GM21423 (cell line): ENCODE data around the gene OSTF1.

Experiments
- ATAC-seq: cut with Tn5 transposase; IDR thresholded peaks from one replicate; pipeline ENCODE4 v1.9.1; 2021; ENCODE audit warnings: mild to moderate bottlenecking, moderate library complexity; ENCODE audit not compliant: unreplicated experiment

The OSTF1 gene

GRCh38 chr9:75084081-75084672, 4.1 kb upstream of the OSTF1 start:
- ATAC-seq = no peak

DNA sequence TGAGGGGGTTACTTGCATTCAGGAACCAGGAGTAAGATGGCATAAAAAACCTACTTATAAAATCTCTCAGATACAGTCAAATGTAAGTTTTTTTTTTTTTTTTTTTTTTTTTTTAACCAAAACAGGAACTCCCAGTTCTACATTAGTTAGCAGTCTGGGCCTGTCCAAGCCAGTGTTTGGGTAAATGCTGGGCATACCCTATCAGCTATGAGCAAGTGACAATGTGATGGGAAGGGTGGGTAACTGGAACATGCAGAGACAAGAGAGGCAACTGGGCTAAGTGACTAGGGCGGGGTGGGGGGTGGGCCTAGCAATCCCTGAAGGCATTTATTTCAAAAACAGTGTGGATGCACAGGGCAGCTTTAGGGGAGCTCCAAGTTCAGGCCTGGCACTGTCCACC, 2.7 kb upstream of the OSTF1 start:
- no peak for ATAC-seq

- ATAC-seq = no peak
These were observed 1.6 kb upstream of the OSTF1 start for GRCh38 chr9:75086541-75087288.

DNA sequence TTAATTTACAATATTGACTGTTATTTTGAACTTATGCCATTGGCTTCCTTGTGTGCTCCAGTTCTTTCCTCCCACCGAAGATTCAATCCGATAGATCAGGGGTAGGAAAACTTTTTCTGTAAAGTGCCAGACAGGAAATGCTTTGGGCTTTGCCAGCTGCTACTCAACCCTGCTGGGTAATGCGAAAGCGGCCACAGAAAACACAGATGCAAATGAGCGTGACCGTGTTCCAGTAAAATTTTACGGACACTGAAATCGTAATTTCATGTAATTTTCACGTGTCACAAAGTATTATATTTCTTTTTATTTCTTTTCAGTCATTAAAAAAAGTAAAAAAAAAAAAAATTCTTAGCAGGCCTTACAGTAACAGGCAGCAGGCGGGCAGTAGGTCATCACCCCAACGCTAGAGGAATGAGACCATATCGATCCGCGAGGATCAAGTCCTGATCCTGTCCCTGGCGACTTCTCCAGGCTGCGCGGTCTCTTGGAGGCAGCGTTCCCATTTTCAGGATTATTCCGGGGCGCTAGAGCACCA, 958 bp upstream of the OSTF1 start:
- ATAC-seq = peak; percentile 29

- ATAC-seq = peak; percentile 31
These were observed 495 bp downstream of the OSTF1 start for GRCh38 chr9:75088646-75089372.

DNA sequence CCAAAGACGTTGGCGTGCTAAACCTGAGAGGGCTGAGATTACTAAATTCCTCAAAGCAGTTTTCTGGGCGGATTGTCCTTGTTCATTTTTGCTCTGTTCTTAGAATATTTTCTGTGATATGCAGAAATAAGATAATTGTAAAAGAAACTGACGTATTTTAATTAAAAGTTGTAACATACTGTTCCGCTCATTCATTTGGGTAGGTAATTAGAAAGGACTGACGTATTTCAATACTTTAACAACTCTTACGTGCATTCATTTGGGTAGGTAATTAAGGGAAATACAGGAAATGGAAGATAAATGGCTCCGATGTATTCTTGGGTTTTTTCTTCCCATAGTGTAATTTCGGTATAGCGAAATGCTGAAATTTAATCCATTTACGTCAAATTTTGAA, 1.1 kb downstream of the OSTF1 start:
- ATAC-seq = no peak

- ATAC-seq = no peak
These were observed 2.3 kb downstream of the OSTF1 start for GRCh38 chr9:75090579-75090978.

DNA sequence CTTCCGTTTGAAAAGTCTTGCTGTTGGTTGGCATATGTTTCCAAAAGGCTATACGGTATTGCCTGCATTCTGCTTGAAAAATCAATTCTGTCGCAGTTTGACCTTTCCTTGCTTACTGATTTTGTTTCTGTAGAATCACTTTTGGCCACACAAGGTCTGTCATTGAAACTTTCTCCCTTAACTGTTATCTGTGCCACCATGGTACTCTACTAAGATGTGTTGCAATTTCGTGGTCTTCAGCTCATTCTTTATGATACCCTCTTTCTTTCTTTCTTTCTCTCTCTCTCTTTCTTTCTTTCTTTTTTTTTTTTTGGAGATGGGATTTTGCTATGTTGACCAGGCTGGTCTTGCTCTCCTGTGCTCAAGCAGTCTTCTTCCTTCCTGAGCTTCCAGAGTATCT, 4.5 kb downstream of the OSTF1 start:
- ATAC-seq = no peak

GRCh38 chr9:75096796-75097195, 8.5 kb downstream of the OSTF1 start:
- ATAC-seq = no peak

DNA sequence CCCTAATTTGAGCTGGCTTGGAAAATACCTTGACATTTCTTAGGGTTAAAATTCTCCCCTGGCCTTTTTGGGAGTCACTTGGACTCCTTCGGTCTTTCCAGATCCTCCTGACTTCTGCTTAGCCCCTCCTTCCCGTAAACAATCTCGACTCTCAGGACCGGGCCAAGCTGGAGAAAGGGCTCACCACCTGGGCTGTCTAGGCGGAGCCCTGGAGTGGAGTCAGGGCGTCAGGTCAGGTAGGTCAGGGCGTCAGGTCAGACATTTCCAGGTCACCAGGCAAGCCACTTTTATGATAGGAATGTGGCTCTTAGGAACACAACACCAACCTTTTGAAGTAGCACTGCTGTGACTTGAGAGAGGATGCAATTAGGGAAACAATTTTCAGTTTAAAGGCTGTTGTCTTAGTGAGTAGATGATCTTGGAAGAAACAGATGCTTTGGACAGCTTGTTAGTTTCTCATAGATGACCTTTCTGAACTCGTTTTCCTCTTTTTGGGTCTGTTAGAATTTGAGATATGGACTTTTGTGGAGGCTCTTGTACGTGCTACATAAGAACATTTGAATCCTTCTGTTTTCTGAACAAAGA, 12.8 kb downstream of the OSTF1 start:
- no peak for ATAC-seq

GRCh38 chr9:75102177-75102790, 14.0 kb downstream of the OSTF1 start:
- ATAC-seq = no peak

DNA sequence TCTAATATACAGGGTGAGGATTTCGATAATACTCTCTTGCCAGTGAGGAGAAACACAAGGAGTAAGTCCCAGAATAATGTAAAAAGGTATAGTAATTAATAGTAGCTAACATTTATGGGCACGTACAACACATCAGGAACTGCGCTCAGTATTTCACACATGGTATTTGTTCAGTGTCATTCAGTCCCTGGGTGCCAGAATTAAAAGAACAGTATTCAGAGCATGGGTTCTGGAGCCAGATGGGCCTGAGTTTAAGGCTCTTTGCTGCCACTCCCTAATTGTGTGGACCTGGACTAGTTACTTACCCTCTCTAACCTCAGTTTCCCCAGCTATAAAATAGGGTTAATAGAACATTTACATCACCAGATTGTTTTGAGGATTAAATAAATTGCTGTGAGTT, 16.3 kb downstream of the OSTF1 start:
- ATAC-seq = no peak

- ATAC-seq = no peak
These were observed 16.8 kb downstream of the OSTF1 start for GRCh38 chr9:75105019-75105540.

DNA sequence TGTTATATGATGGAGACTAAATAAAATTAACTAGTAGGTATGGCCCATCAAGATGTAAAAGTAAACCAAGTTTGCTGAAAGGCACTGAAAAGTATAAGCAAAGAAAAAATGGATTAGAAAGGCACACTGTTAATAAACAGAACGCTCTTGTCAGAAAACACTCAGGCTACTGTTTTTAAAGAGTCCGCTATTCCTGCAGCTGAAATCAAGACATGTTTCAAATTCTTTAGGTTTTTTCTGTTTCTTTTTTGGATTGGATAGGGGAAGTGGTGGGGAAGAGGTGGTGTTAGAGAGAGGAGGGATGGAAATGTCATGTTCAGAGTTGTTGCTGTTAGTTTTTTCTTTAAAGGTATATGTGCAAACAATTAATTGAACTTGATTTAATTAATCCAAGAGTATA, 17.5 kb downstream of the OSTF1 start:
- no peak for ATAC-seq

DNA sequence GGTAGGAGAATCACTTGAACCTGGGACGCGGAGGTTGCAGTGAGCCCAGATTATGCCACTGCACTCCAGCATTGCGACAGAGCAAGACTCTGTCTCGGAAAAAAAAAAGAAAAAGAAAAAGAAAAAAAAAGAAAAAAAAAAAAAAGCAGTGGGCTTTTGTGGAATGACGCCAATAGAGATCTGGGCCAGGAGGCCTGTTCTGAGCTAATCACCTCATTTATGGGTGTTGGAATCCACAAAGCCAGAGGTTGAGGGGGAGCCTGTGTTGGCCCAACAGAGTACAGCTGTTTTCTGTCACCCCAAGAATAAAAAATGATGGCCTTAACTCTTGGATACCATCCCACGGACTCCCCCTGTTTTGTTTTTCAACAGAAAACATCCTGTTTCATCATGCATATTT, 18.5 kb downstream of the OSTF1 start:
- no peak for ATAC-seq

DNA sequence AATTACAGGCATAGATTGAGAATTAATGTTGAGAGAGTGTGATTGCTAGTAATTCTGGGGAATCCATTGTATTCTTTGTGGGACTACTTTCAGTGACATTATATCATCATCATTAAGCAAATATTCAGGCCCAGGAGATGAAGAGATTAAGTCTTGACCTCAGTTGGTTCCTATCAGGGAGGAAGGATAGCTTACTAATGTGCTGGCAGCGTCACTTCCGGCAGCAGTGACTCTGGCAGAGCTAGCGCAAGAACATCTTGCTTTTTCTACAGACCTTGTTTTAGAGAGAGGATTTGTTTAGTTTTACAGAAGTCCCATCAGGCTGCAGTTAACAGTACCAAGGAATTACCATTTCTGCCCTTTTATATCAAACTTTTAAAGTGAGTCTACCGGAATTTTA, 20.3 kb downstream of the OSTF1 start:
- ATAC-seq = no peak

DNA sequence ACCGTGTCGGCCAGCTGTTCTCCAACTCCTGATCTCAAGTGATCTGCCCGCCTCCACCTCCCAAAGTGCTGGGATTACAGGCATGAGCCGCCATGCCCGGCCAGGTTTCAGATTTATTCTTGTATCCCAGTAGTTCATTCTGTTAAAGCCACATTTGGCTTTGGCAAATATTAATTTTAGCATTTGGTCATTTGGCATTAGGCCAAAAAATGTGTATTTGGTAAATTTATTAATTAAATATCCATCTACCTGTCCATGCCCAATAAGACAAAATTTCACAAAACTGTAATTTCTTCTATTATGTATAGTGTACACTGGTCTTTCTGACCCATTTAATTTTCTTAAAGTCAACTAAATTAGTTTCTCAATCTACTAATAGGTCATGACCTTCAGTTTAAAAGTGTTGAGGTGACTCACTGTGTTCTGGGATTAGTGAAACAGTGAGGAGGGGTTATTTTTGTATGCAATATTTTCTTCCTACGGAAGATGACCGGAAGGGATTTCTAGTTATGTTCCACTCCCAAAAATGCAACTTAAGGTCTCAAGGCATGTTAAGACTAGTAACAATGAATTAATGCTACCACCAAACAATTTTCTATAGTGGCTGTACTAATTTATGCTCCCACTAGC, 21.0 kb downstream of the OSTF1 start:
- ATAC-seq = no peak

GRCh38 chr9:75111019-75111622, 22.8 kb downstream of the OSTF1 start:
- no peak for ATAC-seq

DNA sequence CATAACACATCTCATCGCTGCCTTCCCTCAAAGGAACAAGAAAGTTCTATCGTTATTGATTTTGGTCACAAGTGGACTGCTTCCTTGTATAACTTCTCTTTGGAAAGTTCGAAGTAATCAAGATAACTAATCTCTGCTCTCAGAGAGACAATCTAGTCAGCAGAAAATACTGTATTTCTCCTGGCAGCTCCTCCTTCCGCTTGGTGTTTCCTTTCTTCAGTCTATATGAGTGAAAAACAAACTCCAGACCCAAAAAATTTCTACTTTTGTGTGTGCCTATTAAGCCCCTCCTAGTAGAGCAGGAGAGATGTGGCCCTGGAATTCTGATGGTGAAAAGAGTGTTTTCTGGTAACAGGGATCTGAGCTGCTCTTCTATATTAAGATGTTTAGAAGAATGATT, 24.5 kb downstream of the OSTF1 start:
- no peak for ATAC-seq

DNA sequence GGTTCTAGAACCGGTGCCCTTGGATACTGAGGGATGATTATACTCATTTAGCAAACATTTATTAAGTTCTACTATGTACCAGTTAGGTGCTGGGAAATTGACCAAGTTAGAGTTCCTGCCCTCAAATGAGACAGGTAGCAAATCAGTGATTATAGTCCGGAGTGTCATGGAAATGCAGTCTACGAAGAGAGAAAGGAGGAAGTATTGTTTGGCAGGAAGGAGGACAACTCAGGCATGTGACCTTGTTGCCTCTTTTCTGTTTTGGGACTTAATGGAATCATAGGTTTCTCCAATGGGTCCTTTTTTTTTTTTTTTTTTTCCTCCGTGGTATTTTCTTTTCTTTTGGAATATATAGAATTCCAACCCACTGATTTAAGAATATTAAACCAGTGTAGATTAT, 28.0 kb downstream of the OSTF1 start:
- ATAC-seq = no peak
